Measurements from ENCODE around the gene BRD7.
A peak's percentile ranks its signal among the peaks of the same experiment; 100 is the strongest.

The BRD7 gene

DNA sequence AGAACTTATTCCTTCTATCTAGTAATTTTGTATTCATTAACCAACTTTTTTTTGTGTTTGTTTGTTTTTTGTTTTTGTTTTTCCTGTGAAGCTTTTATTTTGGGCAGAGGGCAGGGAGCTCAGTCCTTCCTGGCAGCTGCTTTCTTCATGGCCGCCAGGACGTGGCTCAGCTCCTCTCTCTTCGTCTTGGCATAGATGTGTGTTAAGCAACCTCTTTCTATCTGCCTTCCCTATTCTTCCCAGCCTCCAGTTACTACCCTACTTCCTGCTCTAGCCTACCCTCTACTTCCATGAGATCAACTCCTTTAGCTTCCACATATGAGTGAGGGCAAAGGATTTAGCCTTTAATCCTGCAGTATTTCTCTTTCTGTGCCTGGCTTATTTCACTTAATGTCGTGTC is 8.2 kb upstream of the BRD7 start:
- DNase-seq (ENCODE audit: low read depth), result no peak
- H3K4me3 ChIP-seq (ENCODE audit: low read length), result no peak overlapping the region
- TF ChIP-seq CTCF (conservative IDR thresholded peaks at IDR 0.05; ENCODE audit: low read depth, low read length), result no peak

- DNase-seq (ENCODE audit: low read depth), result no peak
- no peak overlapping the region for H3K4me3 ChIP-seq (ENCODE audit: low read length)
- TF ChIP-seq CTCF (conservative IDR thresholded peaks at IDR 0.05; ENCODE audit: low read depth, low read length), result no peak
Observed at GRCh38 chr16:50373780-50374179, 5.0 kb upstream of the BRD7 start.

GRCh38 chr16:50373345-50373701 is 4.5 kb upstream of the BRD7 start:
- no peak overlapping the region for H3K4me3 ChIP-seq (ENCODE audit: low read length)
- no peak for DNase-seq (ENCODE audit: low read depth)
- TF ChIP-seq CTCF (conservative IDR thresholded peaks at IDR 0.05; ENCODE audit: low read depth, low read length), result no peak

- no peak for DNase-seq (ENCODE audit: low read depth)
- H3K4me3 ChIP-seq (ENCODE audit: low read length), result no peak overlapping the region
- TF ChIP-seq CTCF (conservative IDR thresholded peaks at IDR 0.05; ENCODE audit: low read depth, low read length), result no peak
Observed at GRCh38 chr16:50372611-50373344, 4.0 kb upstream of the BRD7 start.

DNA sequence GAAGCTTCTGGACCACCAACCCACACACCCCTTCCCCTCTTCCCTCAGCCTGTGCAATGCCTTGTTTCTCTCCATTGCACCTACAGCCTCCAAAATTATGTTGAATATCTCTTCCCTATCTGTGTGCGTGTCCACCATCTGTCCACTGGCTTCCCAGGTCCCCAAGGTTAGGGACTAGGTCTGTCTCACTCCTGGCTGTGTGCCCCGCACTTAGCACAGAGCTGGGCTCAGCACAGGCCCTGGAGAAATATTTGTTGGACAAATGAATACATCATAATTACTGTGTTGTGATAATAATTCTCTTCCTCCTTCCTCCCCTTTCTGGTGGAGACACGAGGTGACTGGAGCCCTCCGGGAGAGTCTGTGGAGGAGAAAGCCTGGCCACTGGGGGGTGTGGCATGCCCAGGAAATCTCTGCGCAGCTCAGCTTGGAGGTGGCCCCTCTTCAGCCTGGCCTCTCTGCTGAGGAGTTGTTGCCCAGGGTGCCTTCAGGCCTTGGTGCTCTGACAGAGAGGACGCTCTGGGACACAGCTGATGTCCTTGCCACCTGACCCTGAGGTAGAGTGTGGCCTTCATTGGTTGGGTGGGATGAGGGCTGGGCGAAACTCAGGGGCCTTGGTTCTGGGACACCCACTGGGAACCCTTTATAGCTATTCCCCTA is 3.3 kb upstream of the BRD7 start:
- DNase-seq (ENCODE audit: low read depth), result no peak
- no peak overlapping the region for H3K4me3 ChIP-seq (ENCODE audit: low read length)
- peak; percentile 35 for TF ChIP-seq CTCF (conservative IDR thresholded peaks at IDR 0.05; ENCODE audit: low read depth, low read length)

DNA sequence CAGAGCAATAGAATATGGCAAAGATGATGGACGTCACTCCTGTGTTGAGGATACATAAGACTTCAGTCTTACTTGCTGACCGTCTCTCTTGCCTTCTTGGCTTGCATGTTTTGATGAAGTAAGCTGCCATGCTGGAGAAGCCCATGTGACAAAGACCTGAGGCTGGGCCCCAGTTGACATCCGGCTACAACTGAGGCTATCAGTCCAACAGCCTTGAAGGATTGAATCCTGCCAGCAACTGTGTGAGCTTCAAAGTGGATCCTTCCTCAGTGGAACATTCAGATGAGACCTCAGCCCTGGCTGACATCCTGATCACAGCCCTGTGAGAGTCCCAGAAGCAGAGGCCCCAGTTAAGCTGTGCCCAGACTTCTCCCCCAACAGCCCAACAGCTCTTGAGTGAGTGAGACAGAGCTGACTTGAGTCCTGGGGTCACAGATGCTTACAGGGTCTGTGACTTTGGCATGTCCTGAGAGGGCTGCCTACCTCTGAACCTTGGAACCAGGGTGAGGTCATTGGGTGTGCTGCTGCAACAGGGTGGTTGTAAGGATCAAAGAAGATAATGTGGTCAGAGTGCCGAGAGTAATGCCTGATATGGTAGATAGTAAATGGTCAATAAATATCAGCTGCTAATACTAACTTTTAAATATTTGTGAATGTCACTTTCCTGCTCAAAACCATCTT is 2.4 kb upstream of the BRD7 start:
- TF ChIP-seq CTCF (conservative IDR thresholded peaks at IDR 0.05; ENCODE audit: low read depth, low read length), result no peak
- no peak for DNase-seq (ENCODE audit: low read depth)
- no peak overlapping the region for H3K4me3 ChIP-seq (ENCODE audit: low read length)

Data from retinal pigment epithelial cell (primary cell).